GM18499 (cell line): ENCODE measurements around the gene LRRC25.
"Not testable (repeated sequence)": the region's sequence is repeated elsewhere in the genome, so short reads cannot be mapped to it uniquely, and the experiment has no call there.

Experiments
- ATAC-seq: cut with Tn5 transposase; IDR thresholded peaks from one replicate; pipeline ENCODE4 v1.9.1; 2021; ENCODE audit warnings: moderate number of reproducible peaks; ENCODE audit not compliant: insufficient read depth, unreplicated experiment

Gene LRRC25

DNA sequence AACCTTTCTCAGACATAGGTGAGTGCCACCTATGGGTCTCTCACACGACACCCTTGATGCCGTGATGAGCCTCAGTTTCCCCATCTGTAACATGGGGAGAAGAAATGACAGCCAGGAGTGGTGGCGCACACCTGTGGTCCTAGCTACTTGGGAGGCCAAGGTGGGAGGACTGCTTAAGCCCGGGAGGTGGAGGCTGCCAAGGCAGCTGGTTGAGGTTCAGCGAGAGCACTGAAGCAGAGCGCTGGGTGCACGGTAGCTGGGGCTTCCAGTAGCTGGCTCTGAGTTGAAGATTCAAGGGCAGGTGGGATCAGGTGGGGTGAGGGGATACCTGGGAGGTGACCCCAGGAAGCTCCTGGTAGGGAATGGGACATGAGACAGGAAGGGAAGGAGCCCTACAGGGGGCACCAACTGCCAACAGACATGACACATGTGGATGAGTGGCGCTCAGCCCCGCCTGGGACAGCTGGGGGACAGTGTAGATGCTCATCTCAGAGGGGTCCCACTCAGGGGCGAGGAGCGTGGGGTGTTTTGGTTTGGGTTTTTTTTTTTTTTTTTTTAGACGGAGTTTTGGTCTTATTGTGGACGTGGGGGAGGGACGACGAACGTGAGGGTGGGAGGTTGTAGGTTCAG lies 15.3 kb upstream of the LRRC25 start:
- no peak for ATAC-seq

DNA sequence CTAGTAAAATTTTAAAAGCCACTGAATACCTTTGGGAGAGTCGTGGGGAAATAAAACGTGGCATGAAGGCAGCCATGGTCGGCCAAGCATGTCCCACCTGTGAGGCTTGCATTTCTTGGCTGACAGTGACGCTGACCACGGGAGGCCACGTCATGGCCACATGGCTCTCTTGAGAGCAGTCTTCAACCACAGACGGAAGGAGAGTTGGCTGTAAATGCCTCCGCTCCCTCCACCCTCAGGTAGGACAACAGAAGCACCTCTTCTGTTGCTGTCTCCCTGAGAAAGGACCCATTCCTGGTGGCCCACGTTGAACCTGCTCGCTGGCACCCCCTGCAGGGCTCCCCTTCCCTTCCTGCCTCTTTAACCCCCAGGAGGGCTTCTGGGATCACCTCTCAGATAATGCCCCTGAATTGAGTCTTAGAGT lies 10.6 kb upstream of the LRRC25 start:
- peak; percentile 55 for ATAC-seq

DNA sequence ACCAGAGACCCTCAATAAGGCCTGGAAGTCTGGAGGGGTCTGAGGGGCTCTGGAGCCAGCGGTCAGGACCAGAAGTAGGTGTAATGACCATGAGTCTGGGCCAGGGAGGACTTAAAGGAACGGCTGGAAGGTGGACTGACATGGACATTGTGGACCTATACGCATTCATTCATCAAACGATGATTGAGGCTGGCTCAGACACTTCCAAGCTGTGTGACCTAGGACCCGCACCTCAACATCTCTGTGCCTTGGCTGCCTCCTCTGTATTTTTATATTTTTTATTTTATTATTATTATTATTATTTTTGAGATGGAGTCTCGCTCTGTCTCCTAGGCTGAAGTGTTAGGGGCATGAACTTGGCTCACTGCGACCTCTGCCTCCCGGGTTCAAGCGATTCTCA lies 9.3 kb upstream of the LRRC25 start:
- no peak for ATAC-seq

DNA sequence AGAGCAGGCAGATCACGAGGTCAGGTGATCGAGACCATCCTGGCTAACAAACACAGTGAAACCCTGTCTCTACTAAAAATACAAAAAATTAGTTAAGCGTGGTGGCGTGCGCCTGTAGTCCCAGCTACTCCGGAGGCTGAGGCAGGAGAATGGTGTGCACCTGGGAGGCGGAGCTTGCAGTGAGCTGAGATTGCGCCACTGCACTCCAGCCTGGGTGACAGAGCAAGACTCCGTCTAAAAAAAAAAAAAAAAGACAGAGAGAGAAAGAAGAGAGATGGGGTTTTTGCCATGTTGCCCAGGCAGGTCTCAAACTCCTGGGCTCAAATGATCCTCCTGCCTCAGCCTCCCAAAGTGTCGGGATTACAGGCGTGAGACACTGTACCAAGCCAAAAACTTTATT lies 8.3 kb upstream of the LRRC25 start:
- not testable (repeated sequence) for ATAC-seq

DNA sequence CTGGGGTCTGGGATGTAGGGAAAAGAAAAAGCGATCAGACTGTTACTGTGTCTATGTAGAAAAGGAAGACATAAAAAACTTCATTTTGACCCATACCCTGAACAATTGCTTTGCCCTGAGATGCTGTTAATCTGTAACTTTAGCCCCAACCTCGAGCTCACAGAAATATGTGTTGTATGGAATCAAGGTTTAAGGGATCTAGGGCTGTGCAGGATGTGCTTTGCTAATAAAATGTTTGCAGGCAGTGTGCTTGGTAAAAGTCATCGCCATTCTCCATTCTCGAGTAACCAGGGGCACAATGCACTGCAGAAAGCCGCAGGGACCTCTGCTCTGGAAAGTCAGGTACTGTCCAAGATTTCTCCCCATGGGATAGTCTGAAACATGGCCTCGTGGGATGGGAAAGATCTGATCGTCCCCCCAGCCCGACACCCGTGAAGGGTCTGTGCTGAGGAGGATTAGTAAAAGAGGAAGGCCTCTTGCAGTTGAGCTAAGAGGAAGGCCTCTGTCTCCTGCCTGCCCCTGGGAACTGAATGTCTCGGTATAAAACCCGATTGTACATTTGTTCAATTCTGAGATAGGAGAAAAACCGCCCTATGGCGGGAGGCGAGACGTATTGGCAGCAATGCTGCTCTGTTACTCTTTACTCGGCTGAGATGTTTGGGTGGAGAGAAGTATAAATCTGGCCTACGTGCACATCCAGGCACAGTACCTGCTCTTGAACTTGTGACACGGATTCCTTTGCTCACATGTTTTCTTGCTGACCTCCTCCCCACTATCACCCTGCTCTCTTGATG lies 5.2 kb upstream of the LRRC25 start:
- not testable (repeated sequence) for ATAC-seq

DNA sequence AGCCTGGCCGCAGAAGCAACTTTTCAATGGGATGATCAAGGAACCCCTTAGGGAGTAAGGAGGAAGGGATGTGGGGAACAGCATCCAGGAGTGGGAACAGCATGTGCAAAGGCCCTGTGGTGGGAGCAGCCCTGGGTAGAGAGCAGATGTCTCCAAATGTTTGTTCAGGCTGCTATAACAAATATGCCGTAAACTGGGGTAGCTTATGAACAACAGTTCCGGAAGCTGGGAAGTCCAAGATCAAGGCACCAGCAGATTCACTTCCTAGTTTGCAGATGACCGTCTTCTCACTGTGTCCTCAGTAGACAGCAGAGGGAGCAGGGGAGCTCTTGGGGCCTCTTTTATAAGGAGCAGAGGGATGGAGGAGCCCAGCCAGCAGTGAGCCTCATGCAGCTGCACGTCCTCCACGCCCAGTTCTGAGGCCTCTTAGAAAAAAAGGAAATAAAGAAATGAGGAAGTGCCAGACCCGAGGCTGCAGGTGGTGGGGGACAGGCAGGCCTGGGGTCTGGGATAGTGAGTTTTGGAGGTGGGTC lies 4.2 kb upstream of the LRRC25 start:
- no peak for ATAC-seq

DNA sequence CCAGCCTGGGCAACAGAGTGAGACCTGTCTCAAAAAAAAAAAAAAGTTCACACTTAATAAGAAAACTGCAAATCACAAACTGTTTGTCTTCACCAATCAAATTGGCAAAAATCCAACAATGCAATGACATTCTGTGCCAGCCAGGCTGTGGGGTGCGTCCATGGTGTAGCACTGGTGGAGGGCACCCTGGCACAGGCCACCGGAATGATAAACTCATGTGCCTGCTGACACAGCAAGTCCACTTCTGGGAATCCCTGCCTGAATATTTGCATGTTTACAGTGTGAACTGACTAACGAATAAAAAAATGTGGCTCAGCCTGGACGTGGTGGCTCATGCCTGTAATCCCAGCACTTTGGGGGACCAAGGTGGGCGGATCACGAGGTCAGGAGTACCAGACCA lies 1.6 kb upstream of the LRRC25 start:
- ATAC-seq = no peak

DNA sequence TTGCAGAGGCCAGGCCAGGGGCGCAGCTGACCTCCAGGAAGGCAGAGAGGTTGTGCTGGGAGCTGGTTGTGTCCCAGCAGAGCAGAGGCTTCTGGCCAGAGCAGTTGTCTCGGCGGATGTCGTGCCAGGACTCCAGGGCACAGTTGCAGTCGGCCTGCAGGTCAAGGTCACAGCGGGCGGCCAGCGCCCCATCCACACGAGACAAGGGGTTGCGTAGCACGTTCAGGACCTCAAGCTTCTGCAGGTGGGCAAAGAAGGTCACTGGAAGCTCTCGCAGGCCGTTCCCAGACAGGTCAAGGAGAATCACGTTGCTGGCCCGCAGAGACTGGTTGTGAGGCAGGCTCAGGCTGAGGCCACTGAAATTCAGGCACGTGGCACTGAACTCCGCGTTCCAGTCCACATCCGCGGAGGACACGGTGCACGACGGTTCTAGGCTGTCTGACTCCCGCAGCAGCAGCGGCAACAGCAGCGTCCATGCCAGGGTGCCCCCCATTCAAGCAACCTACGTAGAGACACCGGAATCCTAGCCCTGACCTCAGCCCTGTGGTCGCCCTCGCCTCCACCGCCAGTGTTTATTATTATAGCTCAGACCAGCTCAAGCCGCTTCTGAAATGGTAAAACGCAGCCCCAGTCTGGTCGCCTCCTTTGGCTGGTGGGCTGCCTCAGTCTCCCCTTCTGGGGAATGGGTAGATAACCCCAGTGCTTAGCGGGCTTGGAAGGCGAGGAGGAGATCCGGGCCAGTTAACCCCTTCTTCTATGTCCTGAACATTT lies 766 bp downstream of the LRRC25 start:
- ATAC-seq = no peak

DNA sequence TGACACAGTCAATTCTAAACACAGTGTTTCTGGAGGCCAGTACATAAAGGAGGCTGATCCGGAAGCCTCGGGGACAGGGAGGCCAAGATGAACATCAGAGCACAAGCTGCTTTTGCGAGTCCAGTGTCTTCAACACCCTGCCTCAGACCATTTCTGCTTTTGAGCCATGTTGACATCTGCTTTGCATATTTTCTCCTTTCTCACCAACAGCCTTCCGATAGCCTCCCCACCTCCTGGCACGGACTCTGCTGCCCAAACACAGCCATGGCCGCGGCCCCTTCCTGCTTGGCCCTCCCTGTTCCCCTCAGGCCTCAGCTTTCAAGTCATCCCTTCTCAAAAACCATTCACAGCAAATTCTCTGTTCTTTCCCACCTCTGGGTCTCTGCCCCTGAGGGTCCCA lies 3.6 kb downstream of the LRRC25 start:
- no peak for ATAC-seq

DNA sequence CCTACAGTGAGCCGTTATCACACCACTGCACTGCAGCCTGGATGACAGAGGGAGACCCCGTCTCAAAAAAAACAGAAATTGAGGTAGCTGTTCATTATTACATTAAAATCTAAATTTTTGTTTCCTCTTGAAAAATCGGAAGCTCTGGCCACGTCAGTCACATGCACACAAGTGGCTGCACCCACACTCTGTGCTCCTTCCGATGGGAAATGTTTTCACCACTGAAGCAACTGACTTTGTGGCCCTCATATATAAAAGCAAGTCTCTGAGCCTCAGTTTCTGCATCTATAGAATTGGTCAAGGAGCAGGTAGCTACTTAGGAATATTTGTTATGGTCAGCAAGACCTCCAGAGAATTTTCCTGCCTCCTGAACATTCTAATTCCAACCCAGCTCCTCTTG lies 4.5 kb downstream of the LRRC25 start:
- no peak for ATAC-seq

DNA sequence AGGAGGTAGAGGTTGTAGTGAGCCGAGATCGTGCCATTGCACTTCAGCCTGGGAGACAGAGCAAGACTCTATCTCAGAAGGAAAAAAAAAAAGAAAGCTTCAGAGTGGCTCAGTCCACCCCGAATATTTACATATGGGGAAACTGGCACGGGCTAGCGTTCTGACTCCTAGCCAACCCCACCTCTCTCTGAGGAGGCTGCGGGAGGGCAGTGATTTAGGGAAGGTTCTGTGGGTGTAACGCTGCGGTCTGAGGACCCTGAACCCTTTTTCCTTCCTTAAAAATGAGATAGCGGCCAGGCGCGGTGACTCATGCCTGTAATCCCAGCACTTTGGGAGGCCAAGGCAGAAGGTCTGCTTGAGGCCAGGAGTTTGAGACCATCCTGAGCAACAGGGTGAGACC lies 5.0 kb downstream of the LRRC25 start:
- no peak for ATAC-seq

DNA sequence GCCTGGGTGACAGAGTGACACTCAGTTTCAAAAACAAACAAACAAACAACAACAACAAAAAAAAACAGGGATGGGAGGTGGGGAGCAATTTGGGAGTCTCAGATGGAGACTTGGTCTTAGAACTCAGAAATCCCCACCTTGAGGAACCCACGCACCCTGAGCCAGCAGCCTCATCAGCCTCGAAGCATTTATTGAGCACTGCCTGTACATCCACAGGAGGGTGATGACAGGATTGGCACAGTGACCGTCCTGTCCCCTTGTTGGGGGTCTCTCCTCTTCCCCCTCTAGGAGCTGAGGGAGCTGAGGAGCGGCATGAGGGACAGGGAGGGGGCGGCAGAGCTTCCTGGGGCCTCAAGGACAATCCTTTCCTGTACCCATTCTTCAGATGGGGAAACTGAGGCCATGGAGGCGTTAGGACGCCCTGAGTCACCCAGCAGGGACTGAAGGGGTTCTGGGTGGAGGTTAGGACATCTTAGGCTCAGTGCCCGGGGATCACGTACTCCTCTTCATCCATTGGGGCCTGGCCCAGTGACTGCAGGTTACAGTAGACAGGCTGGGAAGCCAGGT lies 5.8 kb downstream of the LRRC25 start:
- no peak for ATAC-seq

DNA sequence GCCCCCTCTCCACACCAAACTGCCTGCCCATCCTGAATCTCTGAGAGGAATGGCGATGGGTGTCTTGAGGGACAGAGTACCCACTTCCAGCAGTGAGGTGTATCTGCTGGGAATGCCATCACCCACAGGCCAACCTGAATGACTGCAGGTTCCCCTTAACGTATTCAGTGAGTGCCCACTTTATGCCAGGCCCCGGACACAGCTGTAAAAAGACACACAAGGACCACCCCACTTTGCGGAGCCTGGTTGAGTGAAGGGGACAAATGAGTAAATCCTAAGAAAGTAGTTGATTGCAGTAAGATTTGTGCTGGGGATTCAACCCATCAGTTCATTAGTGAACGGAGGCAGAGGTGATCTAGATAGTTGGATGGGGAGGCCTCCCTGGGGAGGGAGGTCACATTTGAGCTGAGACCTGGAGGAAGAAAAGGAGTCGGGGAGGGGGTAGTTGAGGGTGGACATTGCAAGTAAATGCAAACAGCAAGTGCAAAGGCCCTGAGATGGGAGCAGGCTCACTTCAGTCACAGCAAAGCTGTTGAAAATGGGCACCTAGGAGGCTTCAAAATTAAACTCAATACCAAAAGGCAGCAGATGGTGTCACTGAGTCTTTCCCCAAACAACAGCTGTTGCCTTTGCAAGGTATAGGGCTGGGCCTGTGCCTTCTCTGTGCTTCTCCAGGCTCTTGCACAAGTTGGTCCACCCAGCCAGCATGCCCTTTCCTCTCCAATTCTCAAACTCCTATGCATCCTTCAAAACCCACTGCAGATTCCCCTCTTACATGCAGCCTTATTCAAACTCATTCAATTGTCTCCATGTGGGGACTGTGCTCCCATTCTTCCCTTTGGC lies 7.1 kb downstream of the LRRC25 start:
- no peak for ATAC-seq

DNA sequence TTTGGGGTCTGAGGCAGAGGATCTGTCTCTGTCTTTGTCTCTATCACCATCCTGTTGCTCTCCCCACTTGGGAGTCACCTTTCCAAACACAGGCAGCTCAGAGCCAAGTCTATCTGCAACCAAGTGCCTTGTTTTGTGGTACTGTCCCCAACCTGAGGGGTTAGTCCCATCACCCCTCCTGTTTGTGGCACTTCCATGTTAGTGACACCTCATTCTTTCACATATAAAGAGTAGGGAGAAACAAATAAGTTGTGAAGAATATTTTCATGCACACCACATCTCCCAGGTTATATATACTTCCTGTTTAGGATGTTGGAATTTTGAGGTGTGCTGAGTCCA lies 7.7 kb downstream of the LRRC25 start:
- ATAC-seq = no peak

DNA sequence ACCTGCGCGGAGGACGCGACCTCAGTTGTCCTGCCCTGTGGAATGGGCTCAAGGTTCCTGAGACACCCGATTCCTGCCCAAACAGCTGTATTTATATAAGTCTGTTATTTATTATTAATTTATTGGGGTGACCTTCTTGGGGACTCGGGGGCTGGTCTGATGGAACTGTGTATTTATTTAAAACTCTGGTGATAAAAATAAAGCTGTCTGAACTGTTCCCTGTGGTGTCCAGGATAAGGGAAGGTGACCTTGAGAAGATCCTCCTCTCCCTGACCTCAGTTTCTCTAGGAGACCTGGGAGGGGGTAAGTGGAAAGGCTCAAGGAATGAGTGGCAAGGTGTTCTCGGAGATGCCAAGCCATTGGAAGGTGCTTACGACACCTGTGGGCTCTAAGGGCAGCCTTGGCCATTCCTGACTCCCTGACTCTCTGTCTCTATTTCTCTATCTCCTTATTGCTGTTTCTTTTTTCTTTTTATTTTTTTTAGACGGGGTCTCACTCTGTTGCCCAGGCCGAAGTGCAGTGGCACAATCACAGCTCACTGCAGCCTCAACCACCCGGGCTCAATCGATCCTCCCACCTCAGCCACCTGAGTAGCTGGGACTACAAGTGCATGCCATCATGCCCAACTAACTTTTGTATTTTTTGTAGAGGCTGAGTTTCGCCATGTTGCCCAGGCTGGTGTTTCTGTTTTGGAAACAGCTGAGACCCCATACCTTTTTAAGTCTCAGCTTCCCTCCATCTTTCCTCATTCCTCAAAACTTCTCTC lies 8.3 kb downstream of the LRRC25 start:
- no peak for ATAC-seq

DNA sequence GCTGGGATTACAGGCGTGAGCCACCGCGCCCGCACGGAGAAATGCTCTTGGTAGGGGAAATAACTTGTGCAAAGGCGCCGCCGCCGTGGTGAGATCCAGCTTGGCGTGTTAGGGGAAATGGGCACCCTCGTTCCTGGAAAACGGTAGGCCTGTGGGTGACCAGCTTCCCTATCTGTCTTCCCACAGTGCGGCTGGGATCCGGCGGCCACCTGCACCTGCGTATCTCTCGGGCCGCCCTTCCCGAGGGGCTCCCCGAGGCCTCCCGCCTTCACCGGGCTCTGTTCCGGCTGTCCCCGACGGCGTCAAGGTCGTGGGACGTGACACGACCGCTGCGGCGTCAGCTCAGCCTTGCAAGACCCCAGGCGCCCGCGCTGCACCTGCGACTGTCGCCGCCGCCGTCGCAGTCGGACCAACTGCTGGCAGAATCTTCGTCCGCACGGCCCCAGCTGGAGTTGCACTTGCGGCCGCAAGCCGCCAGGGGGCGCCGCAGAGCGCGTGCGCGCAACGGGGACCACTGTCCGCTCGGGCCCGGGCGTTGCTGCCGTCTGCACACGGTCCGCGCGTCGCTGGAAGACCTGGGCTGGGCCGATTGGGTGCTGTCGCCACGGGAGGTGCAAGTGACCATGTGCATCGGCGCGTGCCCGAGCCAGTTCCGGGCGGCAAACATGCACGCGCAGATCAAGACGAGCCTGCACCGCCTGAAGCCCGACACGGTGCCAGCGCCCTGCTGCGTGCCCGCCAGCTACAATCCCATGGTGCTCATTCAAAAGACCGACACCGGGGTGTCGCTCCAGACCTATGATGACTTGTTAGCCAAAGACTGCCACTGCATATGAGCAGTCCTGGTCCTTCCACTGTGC lies 9.1 kb downstream of the LRRC25 start:
- no peak for ATAC-seq

DNA sequence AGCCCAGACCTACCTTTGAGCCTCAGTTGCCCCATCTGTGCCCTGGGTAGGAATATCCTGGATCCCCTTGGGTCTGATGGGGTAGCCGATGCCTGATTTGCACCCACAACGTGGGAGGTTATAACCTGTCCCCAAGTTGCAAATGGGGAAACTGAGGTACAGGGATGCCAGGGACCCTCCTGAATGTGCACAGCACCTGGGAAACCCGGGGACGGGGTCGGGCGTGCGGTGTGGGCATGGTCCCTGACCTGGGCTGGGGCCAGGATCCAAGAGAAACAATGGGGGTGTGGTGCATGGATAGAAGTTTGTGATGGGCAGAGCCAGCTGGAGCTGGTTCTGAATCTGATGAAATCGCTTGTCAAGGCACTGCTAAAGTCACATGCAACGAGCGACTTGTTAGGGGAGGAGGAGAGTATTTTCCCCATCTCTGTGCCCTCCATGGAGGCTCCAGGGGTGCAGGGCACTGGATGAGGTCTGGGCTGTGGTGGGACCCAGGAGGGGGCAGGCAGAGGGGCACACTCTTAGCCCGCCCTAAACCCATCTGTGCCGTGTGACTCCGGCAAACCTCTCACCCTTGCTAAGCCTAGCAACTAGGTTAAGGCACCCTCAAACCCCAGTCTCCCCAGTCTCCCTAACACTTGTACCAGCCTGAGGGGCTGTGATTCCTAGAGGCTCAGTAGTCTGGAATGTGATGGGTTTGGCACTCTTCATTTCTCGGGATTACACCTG lies 10.7 kb downstream of the LRRC25 start:
- ATAC-seq = no peak
